Large intestine (tissue), 3 donors: ENCODE results near the gene KRT77. TPM values are rescaled to one million over a fixed set of nuclear protein-coding genes. Genes with fewer than 3 reads are reported as not detected.
A peak's percentile ranks its signal among the peaks of the same experiment; 100 is the strongest.
"Not testable (repeated sequence)": the region's sequence is repeated elsewhere in the genome, so short reads cannot be mapped to it uniquely, and the experiment has no call there.

Experiments used
- DNase-seq, 2 donors: peaks; one replicate each; pipeline versions ENCODE4 v3.0.0 to v3.0.0-alpha.2; 2013
- H3K27ac ChIP-seq: one replicate; pipeline ENCODE4 v1.5.1; 2013; ENCODE audit warnings: low read length
- H3K27me3 ChIP-seq: 2 replicates; pipeline ENCODE4 v1.6.1; 2013; ENCODE audit warnings: low read length; ENCODE audit not compliant: control insufficient read depth, insufficient read depth
- H3K36me3 ChIP-seq: 2 replicates; pipeline ENCODE4 v1.6.1; 2013; ENCODE audit warnings: low read length; ENCODE audit not compliant: control insufficient read depth, insufficient read depth
- H3K4me1 ChIP-seq: one replicate; pipeline ENCODE4 v1.6.1; 2013; ENCODE audit warnings: low read length; ENCODE audit not compliant: control insufficient read depth, insufficient read depth
- H3K4me3 ChIP-seq: one replicate; pipeline ENCODE4 v1.5.1; 2013; ENCODE audit warnings: low read length
- H3K9me3 ChIP-seq: one replicate; pipeline ENCODE4 v1.6.1; 2013; ENCODE audit warnings: mild to moderate bottlenecking, low read depth, low read length, moderate library complexity; ENCODE audit not compliant: control insufficient read depth
- WGBS: methylation state at CpG from one replicate; pipeline ENCODE4 v1.1.5; 2013; ENCODE audit warnings: low lambda C conversion rate; ENCODE audit not compliant: insufficient coverage; 5-methylcytosine and 5-hydroxymethylcytosine counted together
- polyA plus RNA-seq: library from polyadenylated mRNA; unstranded; fragments of 120-200 nt; gene quantifications from one replicate; pipeline ENCODE4 v1.2.1, GENCODE V29; 2013

KRT77 gene
- polyA plus RNA-seq, 1 donor: 0.42 TPM

GRCh38 chr12:52724384-52724783, 21.1 kb upstream of the KRT77 start:
- Histone ChIP-seq H3K36me3 (no peaks in the 10 kb centered on the region), H3K4me3 (no peak overlapping the region), H3K27ac (no peak overlapping the region), H3K9me3 (no peaks in the 10 kb centered on the region), H3K4me1 (no peaks in the 10 kb centered on the region), H3K27me3 (peaks cover 14% of the 10 kb centered on the region)
- DNase-seq: no peak
- no CpG with 5 or more reads among the region's 3 CpGs for WGBS

DNA sequence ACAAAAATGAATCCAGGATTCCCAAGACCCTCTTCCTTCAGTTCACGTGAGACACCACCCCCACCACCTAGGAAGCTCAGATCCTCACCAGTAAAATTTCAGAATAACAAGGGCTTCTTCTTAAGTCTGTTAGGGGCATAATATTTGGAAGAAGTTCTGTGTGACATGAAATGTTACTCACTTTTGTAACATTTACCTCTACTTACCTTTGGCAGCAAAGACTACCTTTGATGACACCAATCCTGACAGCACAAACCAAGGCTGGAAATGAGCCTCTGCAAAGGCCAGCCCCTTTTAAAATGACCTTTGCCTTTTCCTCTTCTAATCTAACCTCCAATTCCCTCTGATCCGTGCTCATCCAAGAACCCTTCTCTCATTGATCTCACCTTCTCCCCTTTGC, 19.4 kb upstream of the KRT77 start:
- WGBS: 20% methylated on average over 1 of the region's 2 CpGs
- H3K36me3 ChIP-seq: no peaks in the 10 kb centered on the region
- H3K4me3 ChIP-seq: no peak overlapping the region
- H3K27ac ChIP-seq: no peak overlapping the region
- H3K27me3 ChIP-seq: peaks cover 16% of the 10 kb centered on the region
- H3K4me1 ChIP-seq: no peaks in the 10 kb centered on the region
- no peaks in the 10 kb centered on the region for H3K9me3 ChIP-seq
- DNase-seq: no peak

GRCh38 chr12:52721838-52722470, 18.6 kb upstream of the KRT77 start:
- 67% methylated on average over 1 of the region's 3 CpGs for WGBS
- DNase-seq: no peak

GRCh38 chr12:52720365-52720886, 17.1 kb upstream of the KRT77 start:
- Histone ChIP-seq H3K9me3 (no peaks in the 10 kb centered on the region), H3K36me3 (no peaks in the 10 kb centered on the region), H3K4me3 (no peak overlapping the region), H3K27me3 (peaks cover 25% of the 10 kb centered on the region), H3K4me1 (no peaks in the 10 kb centered on the region), H3K27ac (no peak overlapping the region)
- DNase-seq: no peak
- no CpG with 5 or more reads among the region's 8 CpGs for WGBS

More at GRCh38 chr12:52721838-52722470, 18.6 kb upstream of the KRT77 start:
- peaks cover 13% of the 10 kb centered on the region for H3K27me3 ChIP-seq
- H3K4me1 ChIP-seq: no peaks in the 10 kb centered on the region
- H3K27ac ChIP-seq: no peak overlapping the region
- no peaks in the 10 kb centered on the region for H3K36me3 ChIP-seq
- H3K4me3 ChIP-seq: no peak overlapping the region
- no peaks in the 10 kb centered on the region for H3K9me3 ChIP-seq

DNA sequence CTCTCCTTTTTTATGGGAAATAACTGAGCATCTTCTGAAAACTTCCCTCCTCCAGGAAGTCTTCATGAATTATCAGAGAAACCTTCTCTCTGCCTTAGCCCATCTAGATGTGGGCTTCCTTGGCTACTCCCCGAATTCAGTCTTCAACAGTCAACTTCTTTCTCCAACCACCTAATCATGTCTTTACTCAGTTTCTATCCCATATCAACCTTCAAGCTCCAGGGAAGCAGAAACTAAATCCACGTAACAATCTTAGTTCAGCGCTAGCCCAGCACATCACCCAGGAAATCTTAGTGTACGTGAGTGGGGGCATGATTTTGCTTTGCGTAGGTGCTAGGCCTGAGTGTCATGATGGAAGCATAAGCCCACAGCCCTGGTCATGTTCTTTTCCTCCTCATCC, 12.7 kb upstream of the KRT77 start:
- peaks cover 3% of the 10 kb centered on the region for H3K9me3 ChIP-seq
- DNase-seq: no peak
- H3K4me1 ChIP-seq: peaks cover 4% of the 10 kb centered on the region
- no peak overlapping the region for H3K4me3 ChIP-seq
- H3K27me3 ChIP-seq: peaks cover 47% of the 10 kb centered on the region
- no peaks in the 10 kb centered on the region for H3K36me3 ChIP-seq
- WGBS: 100% methylated on average over 1 of the region's 5 CpGs
- no peak overlapping the region for H3K27ac ChIP-seq

DNA sequence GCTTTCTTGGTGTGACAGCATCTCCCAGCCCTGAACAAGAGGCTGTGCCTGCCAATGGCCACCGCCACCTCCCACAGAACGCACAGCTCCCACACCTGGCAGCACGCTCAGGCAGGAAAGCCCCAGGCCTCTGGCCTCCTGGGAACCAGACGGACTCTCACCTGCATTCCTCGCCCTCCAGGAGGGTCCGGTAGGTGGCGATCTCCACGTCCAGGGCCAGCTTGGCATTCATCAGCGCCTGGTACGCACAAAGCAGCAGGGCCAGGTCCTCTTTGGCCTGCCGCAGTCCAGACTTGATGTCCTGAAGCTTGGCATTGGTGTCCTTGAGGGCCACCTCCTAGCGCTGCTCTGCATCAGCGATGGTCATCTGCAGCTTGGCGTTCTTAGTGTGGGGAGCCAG, 12.1 kb upstream of the KRT77 start:
- no peak for DNase-seq
- Histone ChIP-seq H3K9me3 (peaks cover 3% of the 10 kb centered on the region), H3K27me3 (peaks cover 47% of the 10 kb centered on the region), H3K27ac (no peak overlapping the region), H3K36me3 (no peaks in the 10 kb centered on the region), H3K4me1 (peaks cover 4% of the 10 kb centered on the region), H3K4me3 (no peak overlapping the region)
- WGBS: no CpG with 5 or more reads among the region's 14 CpGs

- WGBS: no CpG with 5 or more reads among the region's 4 CpGs
- Histone ChIP-seq H3K9me3 (peaks cover 3% of the 10 kb centered on the region), H3K27ac (no peak overlapping the region), H3K4me3 (no peak overlapping the region), H3K4me1 (peaks cover 4% of the 10 kb centered on the region), H3K27me3 (peaks cover 47% of the 10 kb centered on the region), H3K36me3 (no peaks in the 10 kb centered on the region)
- no peak for DNase-seq
Observed at GRCh38 chr12:52714887-52715281, 11.6 kb upstream of the KRT77 start.

- Histone ChIP-seq H3K27ac (no peak overlapping the region), H3K9me3 (peaks cover 3% of the 10 kb centered on the region), H3K27me3 (peaks cover 47% of the 10 kb centered on the region), H3K4me1 (peaks cover 4% of the 10 kb centered on the region), H3K4me3 (no peak overlapping the region), H3K36me3 (no peaks in the 10 kb centered on the region)
- peak in 1 of 2 donors; percentile 33 for DNase-seq
- WGBS: no CpG with 5 or more reads among the region's 72 CpGs
Observed at GRCh38 chr12:52713960-52714886, 10.9 kb upstream of the KRT77 start.

GRCh38 chr12:52712122-52712521, 8.8 kb upstream of the KRT77 start:
- no CpG with 5 or more reads among the region's 6 CpGs for WGBS
- DNase-seq, H3K4me3 ChIP-seq, H3K36me3 ChIP-seq, H3K27ac ChIP-seq, H3K4me1 ChIP-seq, H3K9me3 ChIP-seq: not testable (repeated sequence)
- peaks cover 44% of the 10 kb centered on the region for H3K27me3 ChIP-seq

DNA sequence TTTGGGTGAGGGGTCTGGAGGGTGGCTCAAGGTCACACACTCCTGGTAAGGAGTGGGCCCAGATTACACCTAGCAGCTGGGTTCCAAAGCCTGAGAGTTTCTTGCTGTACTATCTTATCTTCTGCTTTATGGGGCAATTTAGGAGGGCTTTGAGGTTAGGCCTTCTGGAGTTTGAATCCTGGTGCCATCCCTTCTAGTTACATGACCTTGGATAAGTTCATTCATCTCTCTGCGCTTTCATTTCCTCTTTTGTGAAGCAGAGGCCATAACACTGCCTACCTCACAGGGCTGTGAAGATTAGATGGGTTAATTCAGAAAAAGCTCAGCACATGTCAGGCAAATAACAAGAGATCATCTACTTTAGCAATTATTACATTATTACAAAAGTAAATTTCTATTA, 7.4 kb upstream of the KRT77 start:
- peaks cover 3% of the 10 kb centered on the region for H3K9me3 ChIP-seq
- H3K36me3 ChIP-seq: no peaks in the 10 kb centered on the region
- peak; percentile 17 to 77 for DNase-seq
- no CpG with 5 or more reads among the region's 1 CpG for WGBS
- H3K4me1 ChIP-seq: peaks cover 4% of the 10 kb centered on the region
- no peak overlapping the region for H3K4me3 ChIP-seq
- H3K27ac ChIP-seq: no peak overlapping the region
- peaks cover 32% of the 10 kb centered on the region for H3K27me3 ChIP-seq
